ENCODE data around the gene NMU.

DNA sequence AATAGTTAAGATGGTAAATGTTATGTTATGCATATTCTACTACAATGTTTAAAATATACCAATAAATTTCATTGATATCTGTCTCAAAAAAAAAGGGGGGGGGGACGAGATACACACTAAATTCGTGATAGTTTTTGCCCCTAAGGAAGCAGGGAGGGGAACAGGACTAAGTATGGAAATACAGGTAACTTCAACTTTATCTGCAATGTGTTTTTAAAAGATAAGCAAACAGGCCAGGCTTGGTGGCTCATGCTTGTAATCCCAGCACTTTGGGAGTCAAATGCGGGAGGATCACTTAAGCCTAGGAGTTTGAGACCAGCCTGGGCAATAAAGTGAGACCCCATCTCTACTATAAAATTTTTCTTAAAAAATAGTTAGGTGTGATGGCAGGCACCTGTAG is 76.0 kb downstream of the NMU start:
- TF ChIP-seq ZFP30 (CRISPR knock-in tag; IDR thresholded peaks at IDR 0.05) (no peak), RARB (CRISPR knock-in tag; IDR thresholded peaks at IDR 0.05) (no peak)
- TF ChIP-seq, protein P1, sequence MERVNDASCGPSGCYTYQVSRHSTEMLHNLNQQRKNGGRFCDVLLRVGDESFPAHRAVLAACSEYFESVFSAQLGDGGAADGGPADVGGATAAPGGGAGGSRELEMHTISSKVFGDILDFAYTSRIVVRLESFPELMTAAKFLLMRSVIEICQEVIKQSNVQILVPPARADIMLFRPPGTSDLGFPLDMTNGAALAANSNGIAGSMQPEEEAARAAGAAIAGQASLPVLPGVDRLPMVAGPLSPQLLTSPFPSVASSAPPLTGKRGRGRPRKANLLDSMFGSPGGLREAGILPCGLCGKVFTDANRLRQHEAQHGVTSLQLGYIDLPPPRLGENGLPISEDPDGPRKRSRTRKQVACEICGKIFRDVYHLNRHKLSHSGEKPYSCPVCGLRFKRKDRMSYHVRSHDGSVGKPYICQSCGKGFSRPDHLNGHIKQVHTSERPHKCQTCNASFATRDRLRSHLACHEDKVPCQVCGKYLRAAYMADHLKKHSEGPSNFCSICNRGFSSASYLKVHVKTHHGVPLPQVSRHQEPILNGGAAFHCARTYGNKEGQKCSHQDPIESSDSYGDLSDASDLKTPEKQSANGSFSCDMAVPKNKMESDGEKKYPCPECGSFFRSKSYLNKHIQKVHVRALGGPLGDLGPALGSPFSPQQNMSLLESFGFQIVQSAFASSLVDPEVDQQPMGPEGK (CRISPR knock-in tag; IDR thresholded peaks at IDR 0.05; ENCODE audit: borderline replicate concordance) = no peak
